Activated T-cell treated with anti-CD3 and anti-CD28 coated beads, Interleukin-2, amount 50 U/mL, for 48 hours (primary cell): Measurements from ENCODE around the gene MCF2L.

Experiments used
- DNase-seq, 2 experiments: peaks; one replicate each; pipeline ENCODE4 v3.0.0-alpha.2; 2020

MCF2L gene

DNA sequence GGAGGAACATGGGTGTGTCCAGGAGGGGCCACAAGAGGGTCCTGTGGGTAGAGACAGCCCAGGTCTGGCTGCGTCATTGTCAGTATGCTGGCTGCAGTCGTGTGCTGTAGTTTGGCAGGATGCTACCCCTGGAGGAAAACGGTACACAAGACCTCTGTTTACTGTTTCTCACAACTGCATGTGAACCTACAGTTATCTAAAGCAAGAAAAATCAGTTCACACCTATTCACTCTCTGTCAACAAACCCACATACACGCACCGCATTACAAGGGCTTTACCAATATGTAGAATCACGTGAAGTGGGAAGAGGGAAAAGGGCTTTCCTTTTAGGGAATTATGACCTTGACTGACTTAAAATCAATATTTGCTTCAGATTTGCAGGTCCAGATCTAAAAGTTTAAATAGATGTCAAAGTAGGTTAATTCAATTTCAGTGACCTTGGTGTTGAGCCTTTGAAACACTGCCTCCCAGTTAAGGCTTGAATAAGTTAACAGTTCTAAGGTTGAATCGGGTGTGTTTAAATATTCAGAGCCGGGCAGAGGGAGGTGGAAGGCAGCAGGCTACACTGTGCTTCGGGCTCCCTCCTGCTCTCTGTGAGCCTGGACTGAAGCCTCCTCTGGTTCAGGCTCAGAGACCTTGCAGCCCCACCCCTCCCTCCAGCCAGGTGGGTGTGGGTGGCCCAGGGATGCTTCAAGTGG, 17.2 kb upstream of the MCF2L start:
- DNase-seq: no peak

GRCh38 chr13:112952759-112953551, 16.1 kb upstream of the MCF2L start:
- DNase-seq: no peak

GRCh38 chr13:112953591-112954487, 15.2 kb upstream of the MCF2L start:
- no peak for DNase-seq

DNA sequence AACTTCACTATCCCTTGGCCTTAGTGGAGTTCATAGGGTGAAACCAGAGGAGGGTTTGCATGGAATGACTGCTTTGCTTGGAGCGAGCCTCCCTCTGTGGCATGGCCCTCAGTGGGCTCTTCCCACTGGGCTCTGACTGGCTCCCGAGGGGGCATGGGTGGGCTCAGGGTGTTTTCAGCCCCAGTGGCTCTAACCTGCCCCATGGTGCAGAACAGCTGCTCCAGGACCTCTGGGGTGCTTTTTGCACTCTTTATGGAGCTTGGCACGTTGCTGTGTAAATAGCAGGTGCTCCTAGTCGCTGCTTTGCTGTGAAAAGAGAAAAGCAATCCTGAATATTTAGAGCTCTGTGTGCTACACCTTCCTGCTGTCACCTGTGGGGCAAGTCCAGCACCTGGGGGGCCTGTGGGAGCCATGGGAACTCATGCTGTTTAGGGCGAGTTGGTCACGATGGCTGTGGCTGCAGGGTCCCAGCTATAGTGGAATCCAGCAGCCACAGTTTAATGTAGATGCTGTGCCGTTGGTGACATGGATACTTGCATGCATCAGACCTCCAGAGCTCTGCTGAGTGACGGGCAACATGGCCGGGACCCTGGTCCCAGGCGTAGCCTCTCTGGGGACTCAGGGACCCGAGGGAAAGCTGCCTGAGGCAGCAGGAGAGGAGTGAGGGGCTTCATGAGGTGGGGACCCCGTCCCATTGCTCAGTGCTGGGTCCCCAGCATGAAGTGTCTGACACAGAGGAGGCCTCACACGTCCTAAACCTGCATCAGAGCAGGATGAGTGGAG, 14.3 kb upstream of the MCF2L start:
- DNase-seq: no peak

GRCh38 chr13:112955271-112955937, 13.6 kb upstream of the MCF2L start:
- DNase-seq: no peak

- no peak for DNase-seq
These were observed 13.1 kb upstream of the MCF2L start for GRCh38 chr13:112955956-112956355.

DNA sequence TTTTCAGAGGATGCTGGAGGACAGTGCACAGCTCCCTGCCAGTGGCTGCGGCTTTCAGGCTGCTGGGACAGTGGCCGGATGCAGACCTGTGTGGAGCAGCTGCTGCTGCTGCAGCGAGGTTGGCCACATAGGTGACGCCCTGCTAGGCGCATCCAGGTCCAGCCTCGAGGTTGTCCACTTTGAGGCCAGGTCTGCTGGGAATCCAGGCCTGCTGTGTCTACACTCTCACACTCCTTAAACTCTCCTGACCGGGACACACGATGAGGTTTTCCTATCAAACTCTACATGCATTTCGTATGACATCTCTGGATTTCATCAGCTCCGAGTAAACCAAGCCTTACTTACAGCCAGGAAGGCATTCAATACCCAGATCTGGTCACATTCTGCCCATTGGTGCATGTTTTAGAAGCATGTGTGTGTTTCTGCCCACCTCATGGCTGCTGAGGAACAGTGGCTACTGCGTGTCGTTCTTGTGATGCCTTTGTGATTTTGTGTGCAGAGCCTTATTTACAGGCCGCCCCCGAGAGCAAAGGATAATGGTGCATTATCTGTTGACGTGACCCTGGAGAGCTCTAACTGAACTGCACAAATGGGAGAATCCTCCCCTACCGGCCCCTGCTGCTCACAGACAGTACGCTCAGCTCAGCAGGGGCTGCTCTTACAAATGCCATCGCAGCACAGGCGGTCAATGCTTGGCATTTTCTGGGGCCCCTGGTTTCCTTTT, 12.3 kb upstream of the MCF2L start:
- DNase-seq: no peak

GRCh38 chr13:112957295-112957677, 11.7 kb upstream of the MCF2L start:
- DNase-seq: no peak

DNA sequence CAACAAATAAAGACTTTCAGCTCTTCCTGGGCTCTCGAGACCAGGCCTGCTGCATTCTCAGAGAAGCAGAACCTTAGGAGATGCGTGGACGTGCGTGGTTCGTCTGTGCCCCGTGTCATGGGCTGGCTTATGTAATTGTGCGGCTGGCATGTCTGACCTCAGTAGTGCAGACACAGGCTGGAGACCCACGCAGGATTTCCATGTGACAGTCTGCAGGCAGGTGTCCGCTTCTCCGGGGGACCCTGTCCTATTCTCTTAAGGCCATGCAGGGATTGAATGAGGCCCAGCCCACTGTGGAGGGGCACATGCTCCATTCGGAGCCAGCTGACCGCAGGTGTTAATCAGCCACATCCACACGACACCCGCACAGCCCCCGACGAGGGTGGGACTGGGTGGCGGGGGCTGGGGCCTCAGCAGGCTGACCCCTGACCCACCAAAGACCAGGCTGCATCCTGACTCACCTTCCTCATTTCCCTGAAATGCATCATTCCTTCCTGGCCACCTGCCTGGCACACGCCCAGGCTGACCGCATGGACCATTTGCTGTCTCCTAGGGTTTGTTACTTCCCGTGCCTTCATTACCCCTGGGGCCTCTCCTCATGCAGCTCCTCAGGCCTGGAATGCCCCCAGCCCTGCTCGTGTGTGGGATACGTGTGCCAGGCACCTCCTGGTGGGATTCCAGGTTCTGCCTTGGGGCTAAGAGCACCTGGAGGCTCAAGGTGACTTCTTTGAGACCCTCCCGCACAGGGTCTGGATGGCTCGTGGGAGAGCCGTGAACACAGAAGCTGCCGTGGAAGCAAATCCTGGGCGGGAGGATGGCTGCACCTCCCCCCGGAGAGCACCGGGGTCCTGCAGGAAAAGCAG, 10.7 kb upstream of the MCF2L start:
- no peak for DNase-seq

DNA sequence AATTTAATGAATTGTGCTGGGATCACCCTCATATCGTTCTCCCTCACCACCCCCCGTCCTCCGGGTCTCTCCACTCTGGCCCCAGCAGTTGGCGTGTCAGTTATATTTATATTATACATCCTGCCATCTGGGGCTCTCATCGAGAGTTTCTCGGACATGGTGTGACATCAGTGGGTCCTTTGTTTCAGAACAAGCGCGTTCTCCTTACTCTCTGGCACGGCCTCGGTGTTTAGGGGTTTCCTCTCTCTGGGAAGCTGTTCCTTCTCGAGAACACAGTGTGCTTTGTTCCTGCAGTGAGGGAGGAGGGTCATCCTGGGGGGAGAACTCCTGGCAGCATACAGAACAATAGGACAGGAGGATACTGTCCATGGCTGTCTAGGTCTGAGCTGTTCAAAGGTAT, 9.8 kb upstream of the MCF2L start:
- DNase-seq: no peak

DNA sequence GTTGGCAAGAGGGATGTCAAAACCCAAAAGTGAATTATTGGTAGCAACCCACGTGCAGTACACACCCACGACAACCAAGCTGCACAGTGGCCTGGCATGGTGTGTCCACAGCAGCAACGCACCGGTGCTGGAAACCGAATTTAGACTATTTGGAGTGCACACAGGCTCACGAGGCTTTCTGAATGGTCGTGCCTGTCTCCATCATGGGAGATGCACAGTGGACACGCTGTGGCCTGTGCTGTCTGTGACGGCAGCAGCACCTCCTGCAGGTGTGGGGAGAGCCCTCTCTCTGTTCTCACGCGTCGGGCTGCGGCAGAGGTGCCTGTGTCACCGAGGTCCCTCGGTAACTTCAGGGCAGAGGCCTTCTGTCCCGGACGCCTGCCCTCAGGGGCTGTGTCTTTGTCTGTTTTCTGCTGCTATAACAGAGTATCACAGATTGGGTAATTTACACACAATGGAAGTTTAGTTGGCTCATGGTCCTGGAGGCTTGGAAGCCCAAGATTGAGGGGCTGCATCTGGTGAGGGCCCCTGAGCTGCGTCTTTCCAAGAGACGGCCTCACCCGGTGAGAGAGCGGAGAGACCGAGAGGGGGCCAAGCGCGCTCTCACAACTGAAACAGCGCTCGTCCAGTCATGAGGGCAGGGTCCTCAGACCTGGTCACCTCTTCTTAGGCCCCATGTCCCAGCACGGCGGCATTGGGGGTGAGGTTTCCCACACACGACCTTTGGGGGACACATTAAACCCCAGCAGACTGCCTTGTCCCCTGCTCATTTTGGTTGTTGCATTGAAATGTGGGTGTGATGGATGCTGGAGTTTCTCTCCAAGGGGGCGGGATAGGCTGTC, 9.1 kb upstream of the MCF2L start:
- no peak for DNase-seq

DNA sequence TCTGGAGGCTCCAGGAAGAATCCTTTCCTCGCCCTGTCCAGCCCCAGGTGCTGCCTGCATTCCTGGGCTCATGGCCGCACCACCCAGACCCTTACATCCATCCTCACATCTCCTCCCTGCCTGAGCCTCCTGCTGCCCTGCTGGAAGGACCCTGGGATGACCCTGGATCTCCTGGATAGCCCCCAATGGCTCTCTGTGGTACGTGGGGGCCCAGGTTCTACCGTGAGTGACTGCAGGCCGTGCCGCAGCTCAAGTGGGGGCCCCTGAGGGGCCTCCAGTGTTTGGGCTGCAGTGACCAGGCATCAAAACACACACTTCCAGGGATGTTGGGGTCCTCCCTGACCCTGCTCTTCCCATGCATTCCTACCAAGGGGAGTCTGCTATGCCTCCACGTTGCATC, 8.3 kb upstream of the MCF2L start:
- no peak for DNase-seq

DNA sequence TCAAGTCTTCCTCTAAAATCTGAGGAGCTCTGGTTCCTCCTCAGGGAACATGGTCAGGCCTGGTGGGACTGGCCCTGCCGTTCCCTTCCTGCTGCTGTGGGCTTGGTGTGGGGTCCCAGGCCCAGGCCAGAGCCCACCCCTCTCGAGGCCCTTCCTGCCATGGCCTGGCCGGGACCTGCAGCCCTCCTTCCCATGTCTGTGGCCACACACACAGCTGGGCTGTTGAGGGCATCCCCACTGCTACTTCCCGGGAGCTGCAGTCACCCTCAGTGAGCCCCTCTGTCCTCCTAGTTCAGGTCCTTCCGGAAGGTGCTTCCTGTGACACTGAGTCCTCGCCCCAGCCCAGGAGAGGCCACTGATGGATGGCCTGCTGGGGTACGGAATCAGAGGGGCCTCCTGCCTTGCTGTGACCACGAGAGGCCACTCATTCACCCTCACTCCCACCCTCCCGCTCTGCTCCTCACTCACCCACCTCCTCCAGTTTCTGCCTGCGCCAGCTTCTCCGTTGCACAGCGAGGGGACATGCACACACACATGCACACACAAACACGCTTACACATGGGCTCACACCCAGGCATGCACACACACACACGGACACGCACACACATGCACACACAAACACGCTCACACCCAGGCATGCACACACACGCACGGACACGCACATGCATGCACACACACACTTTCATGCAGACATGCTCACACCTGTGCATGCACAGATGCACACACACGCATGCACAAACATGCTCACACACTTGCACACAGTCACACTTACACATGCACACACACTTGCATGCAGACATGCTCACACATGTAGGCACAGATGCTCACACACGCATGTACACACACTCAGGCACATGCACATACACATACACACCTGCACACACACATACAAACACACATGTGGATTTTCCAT, 7.3 kb upstream of the MCF2L start:
- DNase-seq: no peak

- DNase-seq: no peak
These were observed 6.6 kb upstream of the MCF2L start for GRCh38 chr13:112962396-112962795.

GRCh38 chr13:112962911-112963625, 5.9 kb upstream of the MCF2L start:
- no peak for DNase-seq

DNA sequence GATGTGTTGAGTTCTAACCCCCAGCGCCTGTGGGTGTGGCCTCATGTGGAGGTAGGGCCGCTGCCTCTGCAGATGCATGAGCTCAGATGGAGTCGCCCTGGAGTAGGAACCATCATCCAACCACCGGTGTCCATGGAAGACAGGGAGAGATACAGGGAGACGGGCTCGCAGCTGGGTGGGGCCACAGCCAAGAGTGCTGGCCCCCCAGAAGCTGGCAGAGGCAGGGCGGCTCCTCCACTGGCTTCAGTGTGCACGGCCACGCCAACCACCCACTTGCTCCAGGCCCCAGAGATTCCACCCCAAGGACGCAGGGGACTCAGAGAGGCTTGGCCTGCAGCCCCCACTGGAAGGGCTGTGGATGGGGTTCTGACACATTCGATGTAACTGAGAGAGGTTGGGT, 5.4 kb upstream of the MCF2L start:
- DNase-seq: no peak

DNA sequence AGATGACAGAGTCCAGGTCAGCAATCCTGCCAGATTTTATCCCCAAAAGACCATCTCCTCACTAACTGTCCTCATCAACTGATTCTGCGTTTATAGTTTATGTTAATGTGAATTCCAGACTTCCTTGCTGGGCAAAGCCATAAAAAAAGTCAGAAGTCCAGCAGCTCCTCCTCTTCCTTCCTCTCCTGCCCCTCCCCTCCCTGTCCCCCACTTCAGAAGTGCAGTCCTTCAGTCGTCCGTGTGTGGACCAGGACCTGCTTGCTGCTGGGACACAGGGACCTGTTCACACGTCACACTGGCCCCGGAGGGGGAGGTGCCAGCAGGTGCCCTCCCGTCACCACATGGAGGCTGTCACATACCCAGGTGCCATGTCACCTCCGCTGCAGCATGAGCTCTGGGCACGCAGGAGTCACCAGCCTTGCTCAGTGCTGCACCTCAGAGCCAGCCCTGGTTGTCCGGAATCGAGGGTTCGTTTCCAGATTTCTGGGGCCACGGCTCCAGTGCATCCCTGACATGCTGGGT, 4.0 kb upstream of the MCF2L start:
- no peak for DNase-seq
